Kidney epithelial cell (primary cell): ENCODE measurements around the gene CLCN3. TPM values are rescaled to one million over a fixed set of nuclear protein-coding genes. Genes with fewer than 3 reads are reported as not detected.
"Not testable (repeated sequence)": the region's sequence is repeated elsewhere in the genome, so short reads cannot be mapped to it uniquely, and the experiment has no call there.

Experiments used
- DNase-seq: peaks from one replicate; pipeline ENCODE4 v3.0.0-alpha.2; 2010; ENCODE audit warnings: low read depth
- H3K27me3 ChIP-seq: 2 replicates; pipeline ENCODE4 v1.6.0; 2011; ENCODE audit warnings: low read length; ENCODE audit not compliant: control insufficient read depth, insufficient read depth
- H3K36me3 ChIP-seq: 2 replicates; pipeline ENCODE4 v1.5.1; 2011; ENCODE audit warnings: low read length; ENCODE audit not compliant: control insufficient read depth, insufficient read depth
- H3K4me3 ChIP-seq: 2 replicates; pipeline ENCODE4 v1.5.1; 2011; ENCODE audit warnings: low read depth, mild to moderate bottlenecking, control low read depth, low read length
- total RNA-seq: library from RNA; depleted of rRNA; stranded (reverse); fragments of >200 nt; gene quantifications from 2 replicates; pipeline ENCODE4 v1.2.3, GENCODE V29; 2015
- TF ChIP-seq, protein P1 (sequence below): IDR thresholded peaks from 2 replicates; pipeline ENCODE4 v1.5.1; 2011; ENCODE audit warnings: mild to moderate bottlenecking, moderate library complexity, low read length, control low read depth, inconsistent platforms; ENCODE audit not compliant: insufficient read depth, poor library complexity, severe bottlenecking

CLCN3 gene
- total RNA-seq, 1 donor from 2014 or later: 58.3 TPM

DNA sequence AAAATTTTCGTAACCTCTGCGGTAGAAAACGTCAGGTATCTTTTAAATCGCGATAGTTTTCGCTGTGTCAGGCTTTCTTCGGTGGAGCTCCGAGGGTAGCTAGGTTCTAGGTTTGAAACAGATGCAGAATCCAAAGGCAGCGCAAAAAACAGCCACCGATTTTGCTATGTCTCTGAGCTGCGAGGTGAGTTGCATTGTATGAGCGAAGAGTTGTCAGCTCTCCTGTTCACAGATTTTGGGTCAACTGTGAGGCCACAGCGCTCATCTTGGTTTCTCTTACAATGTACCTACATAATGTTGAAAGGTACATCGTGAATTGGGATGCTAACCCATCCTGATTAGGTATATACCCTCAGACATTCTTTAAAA is 486 bp downstream of the CLCN3 start:
- no peak for DNase-seq
- H3K27me3 ChIP-seq: no peaks in the 10 kb centered on the region
- H3K36me3 ChIP-seq: no peaks in the 10 kb centered on the region
- TF ChIP-seq, protein P1, sequence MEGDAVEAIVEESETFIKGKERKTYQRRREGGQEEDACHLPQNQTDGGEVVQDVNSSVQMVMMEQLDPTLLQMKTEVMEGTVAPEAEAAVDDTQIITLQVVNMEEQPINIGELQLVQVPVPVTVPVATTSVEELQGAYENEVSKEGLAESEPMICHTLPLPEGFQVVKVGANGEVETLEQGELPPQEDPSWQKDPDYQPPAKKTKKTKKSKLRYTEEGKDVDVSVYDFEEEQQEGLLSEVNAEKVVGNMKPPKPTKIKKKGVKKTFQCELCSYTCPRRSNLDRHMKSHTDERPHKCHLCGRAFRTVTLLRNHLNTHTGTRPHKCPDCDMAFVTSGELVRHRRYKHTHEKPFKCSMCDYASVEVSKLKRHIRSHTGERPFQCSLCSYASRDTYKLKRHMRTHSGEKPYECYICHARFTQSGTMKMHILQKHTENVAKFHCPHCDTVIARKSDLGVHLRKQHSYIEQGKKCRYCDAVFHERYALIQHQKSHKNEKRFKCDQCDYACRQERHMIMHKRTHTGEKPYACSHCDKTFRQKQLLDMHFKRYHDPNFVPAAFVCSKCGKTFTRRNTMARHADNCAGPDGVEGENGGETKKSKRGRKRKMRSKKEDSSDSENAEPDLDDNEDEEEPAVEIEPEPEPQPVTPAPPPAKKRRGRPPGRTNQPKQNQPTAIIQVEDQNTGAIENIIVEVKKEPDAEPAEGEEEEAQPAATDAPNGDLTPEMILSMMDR: no peak
- H3K4me3 ChIP-seq: peak overlapping the region; percentile 74

DNA sequence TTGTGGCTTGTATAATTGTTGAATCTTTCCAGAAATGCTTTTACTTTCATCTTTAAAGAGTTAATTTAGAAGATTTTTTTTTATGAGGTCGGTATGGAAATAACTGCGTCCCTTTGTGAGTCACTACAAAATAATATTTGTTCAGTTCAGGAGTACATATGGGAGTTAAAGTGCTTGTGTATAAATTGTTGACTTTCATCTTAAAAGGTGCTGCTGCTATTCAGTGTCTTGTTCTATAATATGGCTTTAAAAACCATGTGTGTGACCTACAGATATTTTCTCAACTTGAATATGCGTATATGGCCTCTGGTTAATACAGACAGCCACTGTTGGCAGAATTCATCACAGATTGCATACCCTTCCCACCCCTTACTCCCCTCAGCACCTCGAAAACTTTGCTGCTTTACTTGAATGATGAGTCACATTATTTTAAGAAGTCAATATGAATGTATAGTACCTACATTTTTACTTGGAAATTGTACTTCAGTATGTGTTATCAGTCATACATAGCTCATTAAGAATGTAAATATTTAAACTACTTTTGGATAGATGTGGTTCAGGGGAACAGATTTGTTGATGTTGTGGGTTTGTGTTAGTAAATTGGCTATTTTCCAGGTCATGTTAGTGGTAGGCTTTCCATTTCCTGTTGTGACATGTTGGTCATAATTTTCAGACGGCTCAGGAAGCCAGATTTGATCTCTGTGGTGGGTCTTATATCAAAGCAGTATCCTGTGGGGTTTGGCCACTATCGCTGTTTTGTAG is 1.5 kb downstream of the CLCN3 start:
- Histone ChIP-seq H3K36me3 (no peaks in the 10 kb centered on the region), H3K27me3 (no peaks in the 10 kb centered on the region), H3K4me3 (peak overlapping the region; percentile 74)
- TF ChIP-seq, protein P1: no peak
- DNase-seq: no peak

DNA sequence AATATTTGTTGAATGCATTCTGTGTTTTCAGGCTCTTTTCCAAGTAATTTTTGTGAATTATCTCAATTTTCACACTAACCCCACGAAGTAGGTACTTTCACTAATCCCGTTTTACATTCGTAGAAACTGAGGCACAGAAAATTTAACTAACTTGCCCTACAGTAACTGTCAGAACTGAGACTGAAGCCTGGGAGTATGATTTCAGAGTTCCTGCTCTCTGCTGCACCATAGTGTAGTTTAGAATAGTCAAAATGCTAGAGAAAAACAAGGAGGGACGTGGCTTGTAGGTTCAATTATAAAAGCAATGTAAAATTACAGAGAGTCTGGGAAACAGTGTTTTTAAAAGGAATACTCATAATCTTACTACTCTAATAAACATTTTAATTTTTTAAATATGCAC is 2.2 kb downstream of the CLCN3 start:
- Histone ChIP-seq H3K4me3 (peak overlapping the region; percentile 6), H3K36me3 (no peaks in the 10 kb centered on the region), H3K27me3 (no peaks in the 10 kb centered on the region)
- DNase-seq: no peak
- TF ChIP-seq, protein P1: no peak

DNA sequence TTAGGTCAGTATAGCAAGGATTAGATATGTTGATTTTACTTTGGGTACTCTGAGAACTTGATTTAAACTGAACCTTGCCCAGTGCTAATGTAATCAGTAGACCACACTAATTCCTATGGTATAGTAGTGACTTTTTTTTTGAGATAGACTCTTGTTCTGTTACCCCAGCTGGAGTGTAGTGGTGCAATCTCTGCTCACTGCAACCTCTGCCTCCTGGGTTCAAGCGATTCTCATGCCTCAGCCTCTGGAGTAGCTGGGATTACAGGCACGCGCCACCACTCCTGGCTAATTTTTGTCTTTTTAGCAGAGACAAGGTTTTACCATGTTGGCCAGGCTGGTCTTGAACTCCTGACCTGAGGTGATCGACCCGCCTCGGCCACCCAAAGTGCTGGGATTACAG is 3.6 kb downstream of the CLCN3 start:
- DNase-seq, H3K4me3 ChIP-seq, H3K27me3 ChIP-seq, H3K36me3 ChIP-seq: not testable (repeated sequence)

DNA sequence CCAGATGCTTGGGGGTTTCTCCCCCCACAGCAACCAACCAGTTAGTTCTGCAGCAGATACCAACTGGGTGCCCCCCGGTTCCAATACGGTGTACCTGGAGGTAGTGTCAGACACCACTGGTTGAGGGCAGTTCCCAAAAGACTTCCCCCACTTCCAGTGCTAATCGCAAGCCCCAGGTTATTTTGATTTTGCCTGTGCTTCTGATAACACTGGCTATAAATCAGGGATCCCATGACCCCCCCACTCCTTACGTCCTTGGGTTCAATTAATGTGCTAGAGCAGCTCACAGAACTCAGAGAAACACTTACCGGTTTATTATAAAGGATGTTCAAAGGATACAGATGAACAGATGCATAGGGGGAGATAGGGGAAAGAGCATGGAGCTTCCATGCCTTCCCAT is 5.5 kb downstream of the CLCN3 start:
- no peaks in the 10 kb centered on the region for H3K36me3 ChIP-seq
- DNase-seq: no peak
- H3K27me3 ChIP-seq: no peaks in the 10 kb centered on the region
- H3K4me3 ChIP-seq: no peak overlapping the region
- TF ChIP-seq, protein P1: no peak

DNA sequence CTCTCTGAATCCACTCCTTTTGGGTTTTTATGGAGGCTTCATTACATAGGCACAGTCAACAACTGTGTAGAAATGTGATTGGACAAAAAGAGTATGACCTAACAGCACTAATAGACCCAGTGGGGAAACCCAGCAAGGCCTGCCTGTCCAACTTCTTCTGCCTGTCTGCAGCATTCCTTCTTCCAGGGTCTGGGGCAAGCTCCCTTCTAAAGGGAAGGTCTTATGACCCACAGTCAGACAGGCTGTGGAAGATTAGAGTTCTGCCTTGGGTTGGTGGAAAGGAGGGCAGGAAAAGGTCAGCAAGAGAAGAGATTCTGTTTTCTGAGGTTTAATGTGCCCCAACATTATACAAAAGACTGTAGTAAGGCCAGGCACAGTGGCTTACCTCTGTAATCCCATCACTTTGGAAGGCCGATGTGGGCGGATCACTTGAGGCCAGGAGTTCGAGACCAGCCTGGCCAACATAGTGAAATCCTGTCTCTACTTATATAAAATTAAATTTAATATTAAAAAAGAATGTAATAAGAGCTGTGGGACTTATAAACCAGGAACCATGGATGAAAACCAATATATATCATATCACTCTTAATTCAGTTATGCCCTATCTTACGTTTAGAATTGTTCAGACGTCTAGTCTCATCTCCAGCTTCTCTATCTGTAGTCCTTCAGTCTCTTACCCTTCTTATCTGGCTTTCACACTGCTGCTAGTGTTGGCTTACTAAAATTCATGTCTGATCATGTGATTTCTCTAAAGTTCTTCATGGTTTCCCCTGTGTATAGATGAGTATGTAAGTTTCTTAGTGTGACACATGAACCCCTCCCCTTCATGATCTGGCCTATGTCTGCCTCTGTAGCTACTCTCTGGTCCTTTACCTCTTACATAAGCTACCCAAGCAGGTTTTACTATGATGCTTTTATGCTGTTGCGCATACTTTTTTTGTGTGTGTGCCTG is 6.2 kb downstream of the CLCN3 start:
- no peaks in the 10 kb centered on the region for H3K27me3 ChIP-seq
- no peak for DNase-seq
- H3K4me3 ChIP-seq: no peak overlapping the region
- TF ChIP-seq, protein P1: no peak
- no peaks in the 10 kb centered on the region for H3K36me3 ChIP-seq
